Vagina (tissue), 2 donors: Measurements from ENCODE around the gene ORM1. TPM values are rescaled to one million over a fixed set of nuclear protein-coding genes. Genes with fewer than 3 reads are reported as not detected.
"Not testable (repeated sequence)": the region's sequence is repeated elsewhere in the genome, so short reads cannot be mapped to it uniquely, and the experiment has no call there.

Source experiments
- DNase-seq, 2 donors: peaks; one replicate each; pipeline ENCODE4 v3.0.0-alpha.2; 2017; ENCODE audit errors: extremely low spot score in 2 of 2
- H3K27ac ChIP-seq: fragments of 200-600 bp; sonication (generic); one replicate; pipeline ENCODE4 v1.5.1; 2019
- H3K27me3 ChIP-seq: fragments of 200-600 bp; sonication (generic); one replicate; pipeline ENCODE4 v1.5.1; 2019
- H3K36me3 ChIP-seq, 2 donors: fragments of 200-600 bp; sonication (generic); one replicate each; pipeline ENCODE4 v1.5.1; 2017 to 2019
- H3K4me1 ChIP-seq: fragments of 200-600 bp; sonication (generic); one replicate; pipeline ENCODE4 v1.5.1; 2019
- H3K4me3 ChIP-seq, 2 donors: fragments of 200-600 bp; sonication (generic); 1 replicate in 1 of 2; 2 replicates in 1 of 2; pipeline ENCODE4 v1.5.1; 2016 to 2019
- H3K9me3 ChIP-seq: fragments of 200-600 bp; sonication (generic); one replicate; pipeline ENCODE4 v1.5.1; 2019
- CTCF ChIP-seq, 3 experiments: fragments of 450-650 bp in 2 of 3; fragments of 200-600 bp in 1 of 3; sonication (generic) in 1 of 3; IDR thresholded peaks; one replicate each; pipeline ENCODE4 v1.5.1; 2017 to 2019; ENCODE audit warnings: antibody characterized with exemption in 3 of 3, mild to moderate bottlenecking in 2 of 3, moderate library complexity in 2 of 3
- POLR2A ChIP-seq, 2 donors: fragments of 450-650 bp; IDR thresholded peaks; one replicate each; pipeline ENCODE4 v1.6.1; 2017; ENCODE audit warnings: antibody characterized with exemption in 2 of 2, mild to moderate bottlenecking in 2 of 2, moderate library complexity in 2 of 2
- POLR2AphosphoS5 ChIP-seq, 2 donors: sonication (generic); formaldehyde crosslinking; IDR thresholded peaks; one replicate each; pipeline ENCODE4 v1.9.0; 2017; ENCODE audit warnings: antibody characterized with exemption in 2 of 2, mild to moderate bottlenecking in 2 of 2, low read depth in 1 of 2; ENCODE audit not compliant: insufficient read depth in 1 of 2
- intact Hi-C: fragments of 100-400 bp; cut with DNase I; formaldehyde crosslinking; loops from one replicate; pipeline ENCODE4 v1.15.1; 2023
- total RNA-seq: library from RNA; depleted of rRNA; stranded (reverse); fragments of >200 nt; gene quantifications from one replicate; pipeline ENCODE4 v1.2.3, GENCODE V29; 2016

The ORM1 gene
- total RNA-seq, 1 donor from 2014 or later, result not detected

- DNase-seq, result no peak
- intact Hi-C loops, result no loop called here
- Histone ChIP-seq H3K4me3 (no peak overlapping the region), H3K9me3 (no peaks in the 10 kb centered on the region), H3K27ac (no peak overlapping the region), H3K27me3 (no peaks in the 10 kb centered on the region), H3K36me3 (no peaks in the 10 kb centered on the region), H3K4me1 (no peaks in the 10 kb centered on the region)
- TF ChIP-seq CTCF (IDR thresholded peaks at IDR 0.05) (no peak), POLR2A (IDR thresholded peaks at IDR 0.05) (no peak), POLR2AphosphoS5 (IDR thresholded peaks at IDR 0.05; ENCODE audit: insufficient read depth in 1 of 2, low read depth in 1 of 2) (no peak)
These were observed 7.7 kb downstream of the ORM1 start for GRCh38 chr9:114330636-114331035.

DNA sequence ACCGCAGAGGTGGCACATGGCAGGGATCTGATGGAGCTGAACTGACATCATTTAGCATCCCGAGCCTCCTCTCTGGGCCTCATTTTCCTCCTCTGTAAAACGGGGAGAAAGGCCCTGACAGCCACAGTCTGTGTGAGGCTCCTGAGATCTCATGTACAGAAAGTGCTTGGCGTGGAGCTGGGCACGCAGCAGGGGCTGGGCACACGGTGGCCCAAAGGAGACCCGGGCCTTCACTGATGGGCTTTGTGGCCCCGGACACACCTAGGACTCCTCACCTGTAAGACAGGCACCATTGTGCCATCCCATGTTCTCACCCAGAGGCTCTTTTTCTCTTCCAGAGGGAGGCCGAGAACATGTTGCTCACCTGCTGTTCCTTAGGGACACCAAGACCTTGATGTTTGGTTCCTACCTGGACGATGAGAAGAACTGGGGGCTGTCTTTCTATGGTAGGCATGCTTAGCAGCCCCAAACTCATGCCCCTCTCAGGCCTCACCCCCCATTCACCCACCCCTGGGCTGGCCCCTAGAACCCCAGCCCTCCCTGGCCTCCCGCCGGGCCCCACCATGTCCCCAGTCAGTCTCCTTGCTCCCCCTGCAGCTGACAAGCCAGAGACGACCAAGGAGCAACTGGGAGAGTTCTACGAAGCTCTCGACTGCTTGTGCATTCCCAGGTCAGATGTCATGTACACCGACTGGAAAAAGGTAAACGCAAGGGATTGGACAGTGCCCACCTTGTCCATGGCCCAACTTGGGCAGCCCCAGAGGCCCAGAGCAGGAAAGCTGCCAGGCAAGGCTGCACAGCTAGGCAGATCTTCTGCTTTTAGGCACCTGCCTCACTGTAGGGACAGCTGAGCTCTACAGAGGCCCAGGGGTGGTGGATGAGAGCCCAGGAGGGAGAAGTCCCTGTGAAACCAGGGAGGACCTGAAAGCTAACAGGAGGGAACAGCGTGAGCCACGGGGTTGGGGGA, 8.6 kb downstream of the ORM1 start:
- intact Hi-C loops, H3K9me3 ChIP-seq, H3K4me3 ChIP-seq, H3K27ac ChIP-seq, H3K27me3 ChIP-seq, H3K4me1 ChIP-seq, DNase-seq, H3K36me3 ChIP-seq: not testable (repeated sequence)
- peak in 1 of 2 donors; percentile 24 for TF ChIP-seq POLR2AphosphoS5 (IDR thresholded peaks at IDR 0.05; ENCODE audit: insufficient read depth in 1 of 2, low read depth in 1 of 2)

GRCh38 chr9:114332474-114333040, 9.7 kb downstream of the ORM1 start:
- intact Hi-C loops, DNase-seq, H3K27ac ChIP-seq, H3K4me1 ChIP-seq, H3K4me3 ChIP-seq, H3K27me3 ChIP-seq, H3K9me3 ChIP-seq: not testable (repeated sequence)
- H3K36me3 ChIP-seq, result peaks cover 0 to 11% of the 10 kb centered on the region in 2 donors

GRCh38 chr9:114333718-114334117, 10.8 kb downstream of the ORM1 start:
- H3K9me3 ChIP-seq, DNase-seq, H3K4me1 ChIP-seq, H3K27me3 ChIP-seq, intact Hi-C loops, H3K4me3 ChIP-seq, H3K27ac ChIP-seq: not testable (repeated sequence)
- H3K36me3 ChIP-seq, result peaks cover 0 to 23% of the 10 kb centered on the region in 2 donors

- intact Hi-C loops, result no loop called here
- Histone ChIP-seq H3K36me3 (peaks cover 0 to 28% of the 10 kb centered on the region in 2 donors), H3K27me3 (no peaks in the 10 kb centered on the region), H3K4me3 (no peak overlapping the region), H3K4me1 (no peaks in the 10 kb centered on the region), H3K9me3 (no peaks in the 10 kb centered on the region), H3K27ac (no peak overlapping the region)
- no peak for TF ChIP-seq POLR2AphosphoS5 (IDR thresholded peaks at IDR 0.05; ENCODE audit: insufficient read depth in 1 of 2, low read depth in 1 of 2)
- TF ChIP-seq CTCF (IDR thresholded peaks at IDR 0.05), result no peak
- no peak for TF ChIP-seq POLR2A (IDR thresholded peaks at IDR 0.05)
- no peak for DNase-seq
These were observed 11.6 kb downstream of the ORM1 start for GRCh38 chr9:114334490-114334889.

- no peaks in the 10 kb centered on the region for H3K9me3 ChIP-seq
- no peak overlapping the region for H3K4me3 ChIP-seq
- intact Hi-C loops, result no loop called here
- peaks cover 0 to 39% of the 10 kb centered on the region in 2 donors for H3K36me3 ChIP-seq
- DNase-seq, result no peak
- no peaks in the 10 kb centered on the region for H3K4me1 ChIP-seq
- no peaks in the 10 kb centered on the region for H3K27me3 ChIP-seq
- H3K27ac ChIP-seq, result no peak overlapping the region
- TF ChIP-seq POLR2AphosphoS5 (IDR thresholded peaks at IDR 0.05; ENCODE audit: insufficient read depth in 1 of 2, low read depth in 1 of 2) (no peak), CTCF (IDR thresholded peaks at IDR 0.05) (no peak), POLR2A (IDR thresholded peaks at IDR 0.05) (no peak)
These were observed 12.8 kb downstream of the ORM1 start for GRCh38 chr9:114335745-114336144.
